Uterus (tissue), 4 donors: ENCODE measurements around the gene LINGO1. TPM values are rescaled to one million over a fixed set of nuclear protein-coding genes. Genes with fewer than 3 reads are reported as not detected.

ENCODE experiments used
- DNase-seq, 2 donors: peaks; one replicate each; pipeline ENCODE4 v3.0.0-alpha.2; 2019 to 2020
- H3K27ac ChIP-seq, 2 donors: fragments of 200-600 bp; sonication (generic); 1 replicate in 1 of 2; 2 replicates in 1 of 2; pipeline ENCODE4 v1.5.1; 2016 to 2018
- H3K27me3 ChIP-seq, 2 donors: fragments of 200-600 bp; sonication (generic); one replicate each; pipeline ENCODE4 v1.5.1; 2018 to 2019; ENCODE audit warnings: control low read depth in 1 of 2
- H3K36me3 ChIP-seq, 2 donors: fragments of 200-600 bp; sonication (generic); one replicate each; pipeline ENCODE4 v1.5.1; 2019; ENCODE audit warnings: control low read depth in 1 of 2
- H3K4me1 ChIP-seq, 2 donors: fragments of 200-600 bp; sonication (generic); one replicate each; pipeline ENCODE4 v1.5.1; 2018 to 2019; ENCODE audit warnings: control low read depth in 1 of 2
- H3K4me3 ChIP-seq, 2 donors: fragments of 200-600 bp; sonication (generic); 1 replicate in 1 of 2; 2 replicates in 1 of 2; pipeline ENCODE4 v1.5.1; 2018 to 2019; ENCODE audit warnings: mild to moderate bottlenecking in 1 of 2
- H3K9me3 ChIP-seq, 2 donors: fragments of 200-600 bp; sonication (generic); one replicate each; pipeline ENCODE4 v1.5.1; 2019; ENCODE audit warnings: control low read depth in 1 of 2
- CTCF ChIP-seq, 4 experiments: fragments of 200-600 bp in 2 of 4; fragments of 450-650 bp in 2 of 4; sonication (generic) in 2 of 4; IDR thresholded peaks; one replicate each; pipeline ENCODE4 v1.5.1; 2016 to 2019; ENCODE audit warnings: antibody characterized with exemption in 4 of 4, mild to moderate bottlenecking in 2 of 4, moderate library complexity in 1 of 4
- POLR2A ChIP-seq, 2 donors: fragments of 450-650 bp; IDR thresholded peaks; one replicate each; pipeline ENCODE4 v1.6.1; 2016; ENCODE audit warnings: antibody characterized with exemption in 2 of 2, mild to moderate bottlenecking in 1 of 2, moderate library complexity in 1 of 2
- intact Hi-C: fragments of 100-400 bp; cut with DNase I; formaldehyde crosslinking; loops from one replicate; pipeline ENCODE4 v1.15.1; 2023; ENCODE audit warnings: low total_unique reads
- total RNA-seq, 4 donors: library from RNA; depleted of rRNA in 3 of 4; stranded (reverse); fragments of >200 nt in 3 of 4; gene quantifications; one replicate each; pipeline versions ENCODE4 v1.1.0 to v1.2.4, GENCODE V29; 2014 to 2023
- donor health status: DM: yes; HTN: yes; CAD: no.

Gene LINGO1
- total RNA-seq, 4 donors from 2014 or later = 0.26 to 9.6 (median 8.4) TPM; not detected in 1

- Histone ChIP-seq H3K9me3 (no peaks in the 10 kb centered on the region), H3K4me1 (no peaks in the 10 kb centered on the region), H3K27me3 (no peaks in the 10 kb centered on the region), H3K4me3 (no peak overlapping the region), H3K27ac (no peak overlapping the region), H3K36me3 (no peaks in the 10 kb centered on the region)
- DNase-seq = no peak
- TF ChIP-seq POLR2A (IDR thresholded peaks at IDR 0.05) (no peak), CTCF (IDR thresholded peaks at IDR 0.05) (no peak)
- intact Hi-C loops = no loop called here
Observed at GRCh38 chr15:77575203-77575934, 57.3 kb downstream of the LINGO1 start.

GRCh38 chr15:77574521-77575202 lies 58.0 kb downstream of the LINGO1 start:
- no peak overlapping the region for H3K27ac ChIP-seq
- no peaks in the 10 kb centered on the region for H3K9me3 ChIP-seq
- H3K4me3 ChIP-seq = no peak overlapping the region
- no peak for TF ChIP-seq POLR2A (IDR thresholded peaks at IDR 0.05)
- no peak for TF ChIP-seq CTCF (IDR thresholded peaks at IDR 0.05)
- intact Hi-C loops = no loop called here
- H3K36me3 ChIP-seq = no peaks in the 10 kb centered on the region
- no peaks in the 10 kb centered on the region for H3K27me3 ChIP-seq
- no peak for DNase-seq
- H3K4me1 ChIP-seq = no peaks in the 10 kb centered on the region

- TF ChIP-seq CTCF (IDR thresholded peaks at IDR 0.05) (no peak), POLR2A (IDR thresholded peaks at IDR 0.05) (no peak)
- Histone ChIP-seq H3K27ac (no peak overlapping the region), H3K36me3 (no peaks in the 10 kb centered on the region), H3K4me1 (no peaks in the 10 kb centered on the region), H3K4me3 (no peak overlapping the region), H3K27me3 (no peaks in the 10 kb centered on the region), H3K9me3 (no peaks in the 10 kb centered on the region)
- intact Hi-C loops = no loop called here
- DNase-seq = no peak
Observed at GRCh38 chr15:77573802-77574201, 58.9 kb downstream of the LINGO1 start.

- intact Hi-C loops = no loop called here
- no peaks in the 10 kb centered on the region for H3K9me3 ChIP-seq
- H3K4me3 ChIP-seq = no peak overlapping the region
- H3K27ac ChIP-seq = no peak overlapping the region
- no peaks in the 10 kb centered on the region for H3K4me1 ChIP-seq
- TF ChIP-seq CTCF (IDR thresholded peaks at IDR 0.05) (no peak), POLR2A (IDR thresholded peaks at IDR 0.05) (no peak)
- H3K36me3 ChIP-seq = no peaks in the 10 kb centered on the region
- no peak for DNase-seq
- H3K27me3 ChIP-seq = no peaks in the 10 kb centered on the region
Observed at GRCh38 chr15:77572186-77572585, 60.5 kb downstream of the LINGO1 start.

- Histone ChIP-seq H3K27me3 (no peaks in the 10 kb centered on the region), H3K9me3 (no peaks in the 10 kb centered on the region), H3K27ac (no peak overlapping the region), H3K36me3 (no peaks in the 10 kb centered on the region), H3K4me3 (no peak overlapping the region), H3K4me1 (no peaks in the 10 kb centered on the region)
- TF ChIP-seq CTCF (IDR thresholded peaks at IDR 0.05) (no peak), POLR2A (IDR thresholded peaks at IDR 0.05) (no peak)
- intact Hi-C loops = no loop called here
- no peak for DNase-seq
Observed at GRCh38 chr15:77571741-77572140, 61.0 kb downstream of the LINGO1 start.
